CD4-positive, alpha-beta T cell (primary cell): ENCODE results near the gene CCNQ. TPM values are rescaled to one million over a fixed set of nuclear protein-coding genes. Genes with fewer than 3 reads are reported as not detected.

Experiments used
- ATAC-seq: fragments of 200-7000 bp; cut with Tn5 transposase; one replicate; pipeline ENCODE4 v1.10.0; 2022; ENCODE audit warnings: mild to moderate bottlenecking; ENCODE audit not compliant: poor library complexity
- CTCF ChIA-PET: fragments of 350-600 bp; sonication (Branson Sonifier 250); formaldehyde crosslinking; loops from one replicate; lab custom pipeline; 2021; ENCODE audit warnings: antibody characterized with exemption, inconsistent platforms; lab: Charles Lee
- POLR2A ChIA-PET: fragments of 350-600 bp; sonication (Branson Sonifier 250); formaldehyde crosslinking; loops from one replicate; lab custom pipeline; 2021; ENCODE audit warnings: antibody characterized with exemption, inconsistent platforms; lab: Charles Lee
- DNase-seq, 14 experiments: peaks; one replicate each; pipeline ENCODE4 v3.0.0-alpha.2; 2013 to 2020; ENCODE audit warnings: mixed read lengths in 2 of 14
- H3K27ac ChIP-seq, 2 donors: one replicate each; pipeline versions ENCODE4 v1.5.1 to v1.7.0; 2013; ENCODE audit warnings: low read length in 2 of 2, low read depth in 1 of 2, mild to moderate bottlenecking in 1 of 2
- H3K27me3 ChIP-seq, 2 experiments: 1 replicate in 1 of 2; 2 replicates in 1 of 2; pipeline versions ENCODE4 v1.6.1 to v1.7.0; 2013; ENCODE audit warnings: low read length in 2 of 2, control low read depth in 1 of 2, mild to moderate bottlenecking in 1 of 2, moderate library complexity in 1 of 2; ENCODE audit not compliant: insufficient read depth in 2 of 2, control insufficient read depth in 1 of 2
- H3K36me3 ChIP-seq: one replicate; pipeline ENCODE4 v1.6.1; 2013; ENCODE audit warnings: low read length, control low read depth; ENCODE audit not compliant: insufficient read depth
- H3K4me1 ChIP-seq: one replicate; pipeline ENCODE4 v1.6.1; 2013; ENCODE audit warnings: low read length, control low read depth; ENCODE audit not compliant: insufficient read depth
- H3K4me3 ChIP-seq: one replicate; pipeline ENCODE4 v1.5.1; 2013; ENCODE audit warnings: mild to moderate bottlenecking, low read length, moderate library complexity
- H3K9me3 ChIP-seq, 2 experiments: 1 replicate in 1 of 2; 2 replicates in 1 of 2; pipeline versions ENCODE4 v1.6.1 to v1.7.0; 2013; ENCODE audit warnings: low read length in 2 of 2, mild to moderate bottlenecking in 2 of 2, control low read depth in 1 of 2, moderate library complexity in 1 of 2; ENCODE audit not compliant: control insufficient read depth in 1 of 2, insufficient read depth in 1 of 2
- H3K27ac Mint-ChIP-seq: one replicate; pipeline ENCODE4 v1.8.0; 2020; ENCODE audit warnings: mixed read lengths
- H3K27me3 Mint-ChIP-seq: one replicate; pipeline ENCODE4 v1.8.0; 2021; ENCODE audit warnings: mixed read lengths
- H3K36me3 Mint-ChIP-seq: one replicate; pipeline ENCODE4 v1.8.0; 2021; ENCODE audit warnings: low read depth, mixed read lengths
- H3K4me1 Mint-ChIP-seq: one replicate; pipeline ENCODE4 v1.8.0; 2021; ENCODE audit warnings: low read depth, mixed read lengths
- H3K4me3 Mint-ChIP-seq: one replicate; pipeline ENCODE4 v1.8.0; 2020; ENCODE audit warnings: mild to moderate bottlenecking, mixed read lengths
- H3K9me3 Mint-ChIP-seq: one replicate; pipeline ENCODE4 v1.8.0; 2020; ENCODE audit warnings: mixed read lengths
- CTCF ChIP-seq: fragments of 200-600 bp; IDR thresholded peaks from one replicate; pipeline ENCODE4 v1.8.0; 2022; ENCODE audit warnings: antibody characterized with exemption, mild to moderate bottlenecking
- intact Hi-C, 2 experiments: fragments of 100-400 bp; cut with DNase I in 1 of 2; cut with micrococcal nuclease in 1 of 2; formaldehyde crosslinking; loops; one replicate each; pipeline versions ENCODE4 v1.15.1 to v1.9.0; 2023 to 2025; cut with DNase I, micrococcal nuclease
- total RNA-seq, 174 experiments: library from RNA in 2 of 174; stranded (reverse) in 2 of 174; gene quantifications; one replicate each; pipeline ENCODE4 v1.2.3 and lab custom pipeline; 2021 to 2026

Gene CCNQ
- total RNA-seq, 2 experiments from 2014 or later = 13.9 to 14.1 TPM

DNA sequence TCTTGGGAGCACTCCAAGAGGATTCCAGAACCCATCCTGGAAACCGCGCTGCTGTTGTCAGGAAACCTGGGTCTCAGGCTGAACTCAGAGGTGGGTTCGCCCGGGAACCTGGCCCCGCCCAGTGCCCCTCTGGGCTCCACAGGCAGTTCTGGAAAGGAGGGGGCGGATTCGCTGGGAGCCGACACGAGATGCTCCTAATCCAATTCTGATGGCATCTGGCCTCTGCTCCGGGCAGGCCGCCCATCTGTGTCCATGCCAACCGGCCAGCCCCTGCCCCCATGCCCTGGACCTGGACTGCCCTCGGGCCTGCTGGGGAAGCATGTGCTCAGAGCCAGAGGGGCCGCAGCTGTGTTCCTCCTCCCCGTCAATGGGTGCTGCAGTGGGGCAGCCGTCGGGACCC is 60.5 kb downstream of the CCNQ start:
- ChIA-PET POLR2A (no interaction called here), CTCF (interaction anchor here (1.4 kb wide), 1 partner anchor 66 kb away, joined by 3 read pairs; no protein-coding TSS in a partner anchor)
- Histone ChIP-seq H3K27me3 (no peaks in the 10 kb centered on the region), H3K4me3 (no peak overlapping the region), H3K36me3 (no peaks in the 10 kb centered on the region), H3K9me3 (no peaks in the 10 kb centered on the region), H3K4me1 (peaks cover 4% of the 10 kb centered on the region), H3K27ac (no peak overlapping the region)
- DNase-seq (no peak), ATAC-seq (no peak)
- Mint-ChIP-seq H3K27me3 (no peaks in the 10 kb centered on the region), H3K36me3 (no peaks in the 10 kb centered on the region), H3K9me3 (no peaks in the 10 kb centered on the region), H3K4me1 (no peaks in the 10 kb centered on the region), H3K4me3 (no peak overlapping the region), H3K27ac (no peak overlapping the region)
- intact Hi-C loops = loop anchor here (2.0 to 5.0 kb wide), 2 partner anchors 128 to 129 kb away; no protein-coding TSS in a partner anchor
- no peak for TF ChIP-seq CTCF

Other genes with a start within 250 kb of the CCNQ start
- gene PNMA6E, start 197.8 kb downstream of the CCNQ start, total RNA-seq = not detected
- under 1 TPM; 0.08 to 0.11 TPM for gene ZFP92, start 187.7 kb downstream of the CCNQ start, total RNA-seq
- 1 to 10 TPM; 1.1 to 1.4 TPM for gene TREX2, start 153.1 kb downstream of the CCNQ start, total RNA-seq
- 10 to 100 TPM; 24.4 to 25.6 TPM for gene HAUS7, start 128.6 kb downstream of the CCNQ start, total RNA-seq
- not detected for gene BGN, start 104.2 kb downstream of the CCNQ start, total RNA-seq
- not detected for gene ATP2B3, start 81.5 kb downstream of the CCNQ start, total RNA-seq
- not detected for gene DUSP9, start 48.1 kb upstream of the CCNQ start, total RNA-seq
- 1 to 10 TPM in 1 of 2 experiments, under 1 TPM in 1; 0.70 to 1.0 TPM for gene PNCK, start 74.7 kb upstream of the CCNQ start, total RNA-seq
- gene SLC6A8, start 88.8 kb upstream of the CCNQ start, total RNA-seq = under 1 TPM; 0.42 to 0.71 TPM
- gene BCAP31, start 125.2 kb upstream of the CCNQ start, total RNA-seq = 10 to 100 TPM; 42.1 to 43.1 TPM
- 1 to 10 TPM; 8.6 to 9.2 TPM for gene ABCD1, start 125.7 kb upstream of the CCNQ start, total RNA-seq
- gene PLXNB3, start 165.1 kb upstream of the CCNQ start, total RNA-seq = not detected
- not detected for gene SRPK3, start 181.9 kb upstream of the CCNQ start, total RNA-seq
- 10 to 100 TPM; 46.8 to 47.3 TPM for gene IDH3G, start 195.2 kb upstream of the CCNQ start, total RNA-seq
- 100 to 1,000 TPM; 171 to 173 TPM for gene SSR4, start 195.5 kb upstream of the CCNQ start, total RNA-seq
- gene PDZD4, start 231.4 kb upstream of the CCNQ start, total RNA-seq = 10 to 100 TPM; 24.8 to 26.8 TPM